ENCODE results near the gene FOXC1. TPM values are rescaled to one million over a fixed set of nuclear protein-coding genes. Genes with fewer than 3 reads are reported as not detected.

The FOXC1 gene
- total and polyA plus RNA-seq, 10 of the 15 experiments (the other 5 are each of a cell fraction or from before 2014, with no cell fraction given): 0.13 to 1.5 (median 0.48) TPM; not detected in 2

DNA sequence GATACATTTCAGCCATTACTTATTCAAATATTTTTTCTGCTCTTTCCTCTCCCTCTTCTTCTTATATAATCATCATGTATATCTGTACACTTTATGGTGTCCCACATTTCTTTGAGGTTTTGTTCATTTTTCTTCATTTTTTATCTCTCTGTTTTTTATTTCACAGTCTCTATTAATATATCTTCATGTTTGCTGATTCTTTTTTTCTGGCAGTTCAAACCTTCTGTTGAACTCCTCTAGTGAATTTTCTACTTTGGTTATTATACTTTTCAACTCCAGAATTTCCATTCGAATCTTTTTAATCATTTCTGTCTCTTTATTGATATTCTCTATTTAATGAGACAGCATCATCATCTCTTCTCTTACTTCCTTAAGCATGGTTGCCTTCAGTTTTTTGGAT, 38.9 kb upstream of the FOXC1 start:
- no peak overlapping the region for H3K27ac ChIP-seq (ENCODE audit: control insufficient read depth, insufficient read depth)
- H3K4me1 ChIP-seq (ENCODE audit: control insufficient read depth, insufficient read depth, low read length): peaks cover 16% of the 10 kb centered on the region
- H3K9ac ChIP-seq (ENCODE audit: control insufficient read depth, insufficient read depth, low read length): no peak overlapping the region
- no peaks in the 10 kb centered on the region for H4K20me1 ChIP-seq (ENCODE audit: control insufficient read depth, insufficient read depth)
- H3K4me2 ChIP-seq (ENCODE audit: control insufficient read depth, insufficient read depth): no peak overlapping the region
- DNase-seq (ENCODE audit: low read depth, low spot score): no peak
- POLR2A ChIA-PET: no interaction called here
- H3K79me2 ChIP-seq (ENCODE audit: control insufficient read depth, insufficient read depth, low read length): no peaks in the 10 kb centered on the region
- intact Hi-C loops (cut with micrococcal nuclease; ENCODE audit: unreplicated experiment) (no loop called here), in situ Hi-C loops (cut with MboI) (no loop called here)
- no peaks in the 10 kb centered on the region for H3K36me3 ChIP-seq (ENCODE audit: control insufficient read depth in 2 of 2, insufficient read depth in 2 of 2, low read length in 1 of 2)
- FAIRE-seq: no peak
- 7% methylated on average over 1 of the region's 1 CpG for WGBS (ENCODE audit: insufficient coverage, insufficient replicate concordance, low lambda C conversion rate, missing lambda C conversion rate)
- H2AFZ ChIP-seq (ENCODE audit: control insufficient read depth, low read depth, low read length): no peak overlapping the region
- TF ChIP-seq, protein P1, sequence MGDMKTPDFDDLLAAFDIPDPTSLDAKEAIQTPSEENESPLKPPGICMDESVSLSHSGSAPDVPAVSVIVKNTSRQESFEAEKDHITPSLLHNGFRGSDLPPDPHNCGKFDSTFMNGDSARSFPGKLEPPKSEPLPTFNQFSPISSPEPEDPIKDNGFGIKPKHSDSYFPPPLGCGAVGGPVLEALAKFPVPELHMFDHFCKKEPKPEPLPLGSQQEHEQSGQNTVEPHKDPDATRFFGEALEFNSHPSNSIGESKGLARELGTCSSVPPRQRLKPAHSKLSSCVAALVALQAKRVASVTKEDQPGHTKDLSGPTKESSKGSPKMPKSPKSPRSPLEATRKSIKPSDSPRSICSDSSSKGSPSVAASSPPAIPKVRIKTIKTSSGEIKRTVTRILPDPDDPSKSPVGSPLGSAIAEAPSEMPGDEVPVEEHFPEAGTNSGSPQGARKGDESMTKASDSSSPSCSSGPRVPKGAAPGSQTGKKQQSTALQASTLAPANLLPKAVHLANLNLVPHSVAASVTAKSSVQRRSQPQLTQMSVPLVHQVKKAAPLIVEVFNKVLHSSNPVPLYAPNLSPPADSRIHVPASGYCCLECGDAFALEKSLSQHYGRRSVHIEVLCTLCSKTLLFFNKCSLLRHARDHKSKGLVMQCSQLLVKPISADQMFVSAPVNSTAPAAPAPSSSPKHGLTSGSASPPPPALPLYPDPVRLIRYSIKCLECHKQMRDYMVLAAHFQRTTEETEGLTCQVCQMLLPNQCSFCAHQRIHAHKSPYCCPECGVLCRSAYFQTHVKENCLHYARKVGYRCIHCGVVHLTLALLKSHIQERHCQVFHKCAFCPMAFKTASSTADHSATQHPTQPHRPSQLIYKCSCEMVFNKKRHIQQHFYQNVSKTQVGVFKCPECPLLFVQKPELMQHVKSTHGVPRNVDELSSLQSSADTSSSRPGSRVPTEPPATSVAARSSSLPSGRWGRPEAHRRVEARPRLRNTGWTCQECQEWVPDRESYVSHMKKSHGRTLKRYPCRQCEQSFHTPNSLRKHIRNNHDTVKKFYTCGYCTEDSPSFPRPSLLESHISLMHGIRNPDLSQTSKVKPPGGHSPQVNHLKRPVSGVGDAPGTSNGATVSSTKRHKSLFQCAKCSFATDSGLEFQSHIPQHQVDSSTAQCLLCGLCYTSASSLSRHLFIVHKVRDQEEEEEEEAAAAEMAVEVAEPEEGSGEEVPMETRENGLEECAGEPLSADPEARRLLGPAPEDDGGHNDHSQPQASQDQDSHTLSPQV (IDR thresholded peaks at IDR 0.05): no peak
- no peak for TF ChIP-seq FOXM1 (IDR thresholded peaks at IDR 0.05; ENCODE audit: low read depth, low read length)
- no peak for TF ChIP-seq KAT2A (conservative IDR thresholded peaks at IDR 0.05; ENCODE audit: control insufficient read depth, low read depth, low read length)
- TF ChIP-seq ZZZ3 (IDR thresholded peaks at IDR 0.05; ENCODE audit: control insufficient read depth, insufficient read length, low read depth): no peak
- no peak for TF ChIP-seq RAD51 (IDR thresholded peaks at IDR 0.05)
- TF ChIP-seq, protein P2, sequence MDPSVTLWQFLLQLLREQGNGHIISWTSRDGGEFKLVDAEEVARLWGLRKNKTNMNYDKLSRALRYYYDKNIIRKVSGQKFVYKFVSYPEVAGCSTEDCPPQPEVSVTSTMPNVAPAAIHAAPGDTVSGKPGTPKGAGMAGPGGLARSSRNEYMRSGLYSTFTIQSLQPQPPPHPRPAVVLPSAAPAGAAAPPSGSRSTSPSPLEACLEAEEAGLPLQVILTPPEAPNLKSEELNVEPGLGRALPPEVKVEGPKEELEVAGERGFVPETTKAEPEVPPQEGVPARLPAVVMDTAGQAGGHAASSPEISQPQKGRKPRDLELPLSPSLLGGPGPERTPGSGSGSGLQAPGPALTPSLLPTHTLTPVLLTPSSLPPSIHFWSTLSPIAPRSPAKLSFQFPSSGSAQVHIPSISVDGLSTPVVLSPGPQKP (IDR thresholded peaks at IDR 0.05; ENCODE audit: low read depth, low read length): no peak
- no peak for TF ChIP-seq MYC (IDR thresholded peaks at IDR 0.05; ENCODE audit: insufficient read depth, insufficient read length, insufficient replicate concordance, low read length, severe bottlenecking)
- no peak for TF ChIP-seq NR2C2 (IDR thresholded peaks at IDR 0.05; ENCODE audit: borderline replicate concordance, control insufficient read depth, insufficient read length, low read depth)
- no peak for TF ChIP-seq NFYB (IDR thresholded peaks at IDR 0.05; ENCODE audit: insufficient read depth, low read depth, low read length)
- no peak for TF ChIP-seq HDGF (IDR thresholded peaks at IDR 0.05)
- TF ChIP-seq PML (IDR thresholded peaks at IDR 0.05; ENCODE audit: low read length): no peak
- TF ChIP-seq ETV6 (conservative IDR thresholded peaks at IDR 0.05 in 1 of 2, IDR thresholded peaks at IDR 0.05 in 1 of 2; ENCODE audit: borderline replicate concordance in 1 of 2, low read depth in 1 of 2): no peak
- TF ChIP-seq, protein P3, sequence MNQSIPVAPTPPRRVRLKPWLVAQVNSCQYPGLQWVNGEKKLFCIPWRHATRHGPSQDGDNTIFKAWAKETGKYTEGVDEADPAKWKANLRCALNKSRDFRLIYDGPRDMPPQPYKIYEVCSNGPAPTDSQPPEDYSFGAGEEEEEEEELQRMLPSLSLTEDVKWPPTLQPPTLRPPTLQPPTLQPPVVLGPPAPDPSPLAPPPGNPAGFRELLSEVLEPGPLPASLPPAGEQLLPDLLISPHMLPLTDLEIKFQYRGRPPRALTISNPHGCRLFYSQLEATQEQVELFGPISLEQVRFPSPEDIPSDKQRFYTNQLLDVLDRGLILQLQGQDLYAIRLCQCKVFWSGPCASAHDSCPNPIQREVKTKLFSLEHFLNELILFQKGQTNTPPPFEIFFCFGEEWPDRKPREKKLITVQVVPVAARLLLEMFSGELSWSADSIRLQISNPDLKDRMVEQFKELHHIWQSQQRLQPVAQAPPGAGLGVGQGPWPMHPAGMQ (IDR thresholded peaks at IDR 0.05; ENCODE audit: borderline replicate concordance): no peak
- no peak for TF ChIP-seq GABPA (IDR thresholded peaks at IDR 0.05; ENCODE audit: low read depth)
- no peak for TF ChIP-seq GATAD2B (conservative IDR thresholded peaks at IDR 0.05; ENCODE audit: low read depth)
- no peak for TF ChIP-seq CHD1 (IDR thresholded peaks at IDR 0.05; ENCODE audit: low read depth, low read length)
- no peak for TF ChIP-seq TCF12 (IDR thresholded peaks at IDR 0.05; ENCODE audit: low read depth, low read length)
- no peak for TF ChIP-seq TCF7 (IDR thresholded peaks at IDR 0.05; ENCODE audit: borderline replicate concordance)
- no peak for TF ChIP-seq WRNIP1 (IDR thresholded peaks at IDR 0.05; ENCODE audit: borderline replicate concordance, low read depth, low read length)
- BruUV-seq (replicated peaks): no TSS peak
- no peak for ATAC-seq
- RAD21 ChIA-PET (ENCODE audit: unreplicated experiment): no interaction called here
- H3K4me3 ChIP-seq: no peak overlapping the region
- SMC1A ChIA-PET (ENCODE audit: uncharacterized antibody, unreplicated experiment): interaction anchor here (6.0 kb wide), 1 partner anchor 9 kb away, joined by 41 read pairs; no protein-coding TSS in a partner anchor
- H3K9me3 ChIP-seq (replicated peaks; ENCODE audit: control insufficient read depth, insufficient read depth, low read length): peaks cover 10% of the 10 kb centered on the region; the same call in 2 of the 3 replicates
- CTCF ChIA-PET: interaction anchor here (1.1 kb wide), 1 partner anchor 1416 kb away, joined by 3 read pairs; no protein-coding TSS in a partner anchor
- H3K27me3 ChIP-seq (replicated peaks in 1 of 2; ENCODE audit: control insufficient read depth in 2 of 2, insufficient read depth in 2 of 2, low read length in 1 of 2): no peaks in the 10 kb centered on the region

All from GM12878 (cell line).